ENCODE data around the gene HIPK2.
"Not testable (repeated sequence)": the region's sequence is repeated elsewhere in the genome, so short reads cannot be mapped to it uniquely, and the experiment has no call there.

HIPK2 gene

GRCh38 chr7:139559364-139560105 is 218.3 kb downstream of the HIPK2 start:
- no peak for DNase-seq

- DNase-seq, result no peak
Observed at GRCh38 chr7:139557857-139558581, 219.8 kb downstream of the HIPK2 start.

- not testable (repeated sequence) for DNase-seq
Observed at GRCh38 chr7:139553991-139554700, 223.7 kb downstream of the HIPK2 start.

- no peak for DNase-seq
Observed at GRCh38 chr7:139548302-139549028, 229.3 kb downstream of the HIPK2 start.

GRCh38 chr7:139544645-139545044 is 233.2 kb downstream of the HIPK2 start:
- no peak for DNase-seq

GRCh38 chr7:139543801-139544603 is 233.8 kb downstream of the HIPK2 start:
- no peak for DNase-seq

GRCh38 chr7:139542308-139543151 is 235.3 kb downstream of the HIPK2 start:
- no peak for DNase-seq

GRCh38 chr7:139541600-139542307 is 236.0 kb downstream of the HIPK2 start:
- no peak for DNase-seq

- no peak for DNase-seq
Observed at GRCh38 chr7:139540203-139540602, 237.6 kb downstream of the HIPK2 start.

- no peak for DNase-seq
Observed at GRCh38 chr7:139538881-139539635, 238.7 kb downstream of the HIPK2 start.

- no peak for DNase-seq
Observed at GRCh38 chr7:139536152-139536551, 241.6 kb downstream of the HIPK2 start.

- no peak for DNase-seq
Observed at GRCh38 chr7:139534966-139535651, 242.7 kb downstream of the HIPK2 start.

- no peak for DNase-seq
Observed at GRCh38 chr7:139534096-139534495, 243.7 kb downstream of the HIPK2 start.

GRCh38 chr7:139532636-139533155 is 245.1 kb downstream of the HIPK2 start:
- DNase-seq, result no peak

- no peak for DNase-seq
Observed at GRCh38 chr7:139531094-139531493, 246.7 kb downstream of the HIPK2 start.

- DNase-seq, result no peak
Observed at GRCh38 chr7:139526578-139527544, 250.9 kb downstream of the HIPK2 start.

- DNase-seq, result no peak
Observed at GRCh38 chr7:139525750-139526149, 252.0 kb downstream of the HIPK2 start.

GRCh38 chr7:139525239-139525638 is 252.6 kb downstream of the HIPK2 start:
- no peak for DNase-seq

Measured in NCI-H1694 (cell line).